ENCODE measurements around the gene SETD9.

- TF ChIP-seq REST (IDR thresholded peaks at IDR 0.05; ENCODE audit: insufficient read depth in 1 of 2, low read depth in 2 of 2, low read length in 2 of 2): no peak
- TF ChIP-seq TAF1 (IDR thresholded peaks at IDR 0.05; ENCODE audit: borderline replicate concordance, insufficient read depth, low read length): no peak
- no peak for TF ChIP-seq SIN3A (IDR thresholded peaks at IDR 0.05; ENCODE audit: borderline replicate concordance, insufficient read depth, low read length)
Observed at GRCh38 chr5:56962286-56962685, 52.9 kb downstream of the SETD9 start.

All from PFSK-1 (cell line).